Fibroblast of peridontal ligament (primary cell): Measurements from ENCODE around the gene BOC.
A peak's percentile ranks its signal among the peaks of the same experiment; 100 is the strongest.

Source experiments
- DNase-seq: peaks from one replicate; pipeline ENCODE4 v3.0.0-alpha.2; 2010; ENCODE audit errors: extremely low read depth

The BOC gene

DNA sequence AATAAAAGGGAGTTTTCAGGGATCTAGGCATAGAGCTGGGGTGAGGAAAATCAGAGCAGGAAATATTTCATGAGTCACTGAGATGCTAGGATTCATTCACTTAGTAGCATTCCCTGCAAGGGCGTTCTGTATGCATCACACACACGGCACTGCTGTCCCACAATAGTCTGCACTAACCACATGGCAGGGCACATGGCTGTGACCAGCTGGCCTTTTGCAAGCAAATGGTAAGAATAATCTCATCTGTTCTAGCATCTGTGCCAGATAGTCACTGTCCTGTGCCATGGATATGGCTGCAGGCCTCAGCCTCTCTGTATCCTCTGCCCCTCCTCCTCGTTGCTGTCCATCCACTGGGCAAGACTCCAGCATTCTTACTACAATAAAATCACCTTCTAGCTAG lies 37.8 kb downstream of the BOC start:
- peak; percentile 73 for DNase-seq

DNA sequence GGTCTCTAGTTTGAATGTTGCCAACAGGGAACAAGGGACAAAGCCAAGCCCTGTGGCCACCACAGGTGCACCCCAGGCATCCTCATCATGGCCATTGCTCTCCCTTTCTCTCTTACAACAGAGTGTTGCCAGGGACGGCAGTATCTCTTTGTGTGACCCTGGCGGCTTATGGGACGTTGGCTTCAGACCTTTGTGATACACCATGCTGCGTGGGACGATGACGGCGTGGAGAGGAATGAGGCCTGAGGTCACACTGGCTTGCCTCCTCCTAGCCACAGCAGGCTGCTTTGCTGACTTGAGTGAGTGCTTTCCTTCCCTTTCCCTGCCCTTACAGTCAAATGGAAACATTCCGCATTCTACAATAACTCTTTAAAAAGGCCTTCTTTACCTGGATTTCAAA lies 38.2 kb downstream of the BOC start:
- DNase-seq: no peak

DNA sequence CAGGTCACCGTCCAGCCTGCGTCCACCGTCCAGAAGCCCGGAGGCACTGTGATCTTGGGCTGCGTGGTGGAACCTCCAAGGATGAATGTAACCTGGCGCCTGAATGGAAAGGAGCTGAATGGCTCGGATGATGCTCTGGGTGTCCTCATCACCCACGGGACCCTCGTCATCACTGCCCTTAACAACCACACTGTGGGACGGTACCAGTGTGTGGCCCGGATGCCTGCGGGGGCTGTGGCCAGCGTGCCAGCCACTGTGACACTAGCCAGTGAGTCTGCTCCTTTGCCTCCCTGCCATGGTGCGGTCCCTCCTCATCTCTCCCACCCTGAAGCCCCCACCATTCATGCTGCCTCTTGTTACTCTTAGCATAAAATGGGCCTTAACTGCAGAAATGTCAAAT lies 39.2 kb downstream of the BOC start:
- no peak for DNase-seq

DNA sequence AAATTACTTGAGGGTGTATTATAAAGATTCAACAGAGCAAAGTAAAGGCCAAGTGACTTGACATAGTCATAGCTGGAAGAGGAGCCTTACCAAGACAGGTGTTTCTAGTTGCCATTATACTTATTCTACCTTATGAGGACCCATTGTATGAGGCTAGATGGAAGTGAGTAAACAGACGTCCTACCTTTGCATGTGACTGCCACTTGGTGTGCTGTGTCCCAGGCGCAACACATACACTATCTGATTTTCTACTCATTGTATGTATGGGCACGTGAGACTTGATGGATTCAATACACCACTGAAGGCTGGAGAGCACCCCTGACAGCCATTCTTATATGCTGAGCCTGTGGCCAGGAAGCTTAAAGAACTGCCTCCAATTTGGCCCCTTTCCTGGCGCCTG lies 40.5 kb downstream of the BOC start:
- DNase-seq: no peak

DNA sequence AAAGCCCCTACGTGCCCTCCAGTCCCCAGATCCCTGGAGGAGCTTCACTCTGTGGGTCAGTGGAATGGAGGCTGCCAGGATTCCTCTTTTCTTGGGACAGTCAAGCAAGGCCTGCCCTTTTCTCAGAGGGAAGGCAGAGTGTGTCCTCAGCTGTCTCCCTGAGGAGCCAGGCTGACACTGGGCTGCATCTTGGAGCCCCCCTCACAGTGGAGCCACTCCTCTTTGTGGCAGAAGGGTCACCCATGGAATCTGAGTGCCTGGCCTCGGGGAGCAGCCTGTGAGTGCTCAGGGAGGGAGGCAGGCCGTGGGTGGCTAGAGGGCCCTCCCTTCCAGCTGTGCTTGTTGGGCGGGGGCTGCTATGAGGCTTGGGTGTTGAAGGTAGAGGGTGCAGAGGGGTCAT lies 41.2 kb downstream of the BOC start:
- no peak for DNase-seq

DNA sequence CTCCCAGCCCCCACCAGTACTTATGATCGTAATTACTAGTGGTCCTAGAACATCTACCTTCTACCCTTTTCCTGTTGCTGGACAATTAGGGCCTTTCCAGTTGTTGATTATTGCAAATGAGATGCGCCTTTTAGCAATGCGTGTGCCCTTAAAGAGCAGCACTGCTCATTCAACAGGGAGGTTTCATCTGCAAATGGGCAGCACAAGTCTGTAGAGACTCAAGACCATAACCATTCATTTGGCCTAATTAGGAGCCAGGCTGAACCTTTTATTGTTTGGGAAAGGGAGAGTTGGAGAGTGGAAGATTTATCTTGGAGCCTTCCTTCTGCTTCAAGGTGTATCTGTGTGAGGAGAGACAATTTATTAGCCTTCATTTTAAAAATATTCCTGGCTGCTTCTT lies 42.3 kb downstream of the BOC start:
- no peak for DNase-seq

DNA sequence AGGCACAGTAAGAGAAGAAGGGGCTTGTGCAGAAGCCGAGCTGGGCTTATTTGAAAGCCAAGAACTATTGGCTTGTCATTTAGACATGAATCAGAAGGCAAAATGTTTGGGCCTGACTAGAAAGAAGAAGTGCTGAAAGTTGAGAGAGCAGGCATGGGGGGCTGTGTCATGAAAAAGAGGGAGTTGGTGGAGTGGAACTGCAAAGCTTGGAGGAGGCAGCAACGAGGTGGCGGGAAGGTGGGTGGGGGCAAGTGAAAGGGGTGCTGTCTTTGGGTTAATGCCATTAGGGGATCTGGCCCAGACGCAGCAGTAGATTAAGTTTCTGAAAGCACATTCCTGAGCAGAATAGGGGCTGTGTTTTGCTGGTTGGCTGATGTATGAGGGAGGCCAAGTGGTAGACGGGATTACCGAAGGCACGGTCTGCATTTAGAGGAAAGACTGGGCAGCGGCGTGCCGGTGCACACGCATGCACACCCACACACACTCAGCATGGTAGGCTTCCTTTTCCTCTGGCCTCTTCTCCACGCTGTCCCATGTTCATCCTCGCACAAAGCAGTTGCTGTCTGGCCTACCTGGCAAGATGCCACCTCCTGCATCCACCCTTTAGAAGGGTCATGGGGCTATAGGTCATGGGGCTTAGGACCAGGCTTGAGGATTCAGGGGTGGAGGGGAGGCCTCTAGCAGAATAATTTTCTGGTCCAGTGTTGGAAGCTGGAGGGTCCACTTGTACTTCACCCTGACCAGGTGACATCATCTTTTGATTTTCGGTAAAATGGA lies 43.0 kb downstream of the BOC start:
- DNase-seq: no peak

DNA sequence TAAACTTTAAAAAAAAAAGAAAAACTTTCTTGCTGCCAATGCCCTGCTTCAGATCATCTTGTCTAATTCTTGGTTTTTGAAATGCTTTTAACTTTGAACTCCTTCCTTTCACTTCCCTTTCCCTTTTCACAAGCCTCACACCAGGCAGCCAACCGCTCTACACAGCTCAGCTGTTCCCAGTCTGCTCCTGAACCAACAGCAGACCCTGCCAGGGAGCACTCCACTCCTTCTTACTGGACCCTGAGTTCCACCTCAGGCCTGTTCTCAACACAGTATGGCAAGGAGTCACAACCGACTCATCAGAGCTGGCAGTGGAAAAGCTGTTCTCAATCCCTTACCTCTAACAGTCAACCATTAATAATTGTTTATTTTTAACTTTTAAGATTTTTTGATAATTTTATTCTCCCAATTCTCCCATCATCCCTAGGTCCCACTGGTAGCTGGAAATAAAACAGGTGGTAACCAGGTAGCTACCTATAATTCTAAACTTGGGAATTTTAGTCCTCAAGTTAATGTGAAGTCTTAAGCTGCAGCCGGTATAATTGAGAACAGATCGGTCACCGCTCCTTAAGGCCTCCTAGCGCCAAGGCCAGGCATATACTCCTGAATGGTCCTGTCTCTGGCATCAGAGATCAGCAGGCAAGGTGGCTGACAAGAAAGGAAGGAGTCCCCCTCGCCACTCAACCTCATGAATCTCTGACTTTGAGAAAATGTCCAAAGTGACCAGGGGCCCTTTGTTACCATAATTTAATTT lies 43.9 kb downstream of the BOC start:
- no peak for DNase-seq

DNA sequence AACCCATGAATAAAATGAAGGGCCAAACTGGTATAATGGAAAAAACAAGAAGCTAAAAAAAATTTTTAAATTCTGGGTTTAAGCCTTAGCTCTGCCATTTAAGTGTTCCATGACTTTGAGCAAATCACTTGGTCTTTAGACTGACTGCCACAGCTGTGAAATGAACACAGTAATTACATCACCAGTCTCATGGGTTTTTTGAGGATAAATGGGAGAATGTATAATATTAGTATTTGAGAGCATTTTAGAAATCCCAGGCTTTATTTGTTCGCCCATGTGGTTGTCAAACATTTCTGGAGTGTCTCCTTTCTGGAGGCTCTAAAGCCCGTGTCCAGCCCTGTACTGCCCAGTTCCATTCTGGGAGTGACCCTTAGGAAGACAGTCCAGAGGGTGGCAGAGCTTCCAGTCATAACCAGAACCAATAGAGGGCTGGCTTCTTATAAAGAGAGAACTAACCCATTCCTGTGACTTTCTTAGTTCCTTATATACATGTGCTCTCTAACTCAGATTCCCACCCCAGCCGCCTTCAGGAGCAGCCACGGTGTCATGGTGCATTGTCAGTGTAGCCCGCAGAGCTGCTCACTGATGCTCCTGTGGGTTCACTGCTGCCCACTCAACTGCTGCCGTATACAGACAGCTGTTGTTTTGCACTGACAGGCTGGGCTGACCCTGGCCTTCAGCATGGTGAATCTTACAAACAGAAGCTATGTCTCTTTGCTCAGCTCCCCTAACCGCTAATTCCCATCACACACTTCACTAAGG lies 44.7 kb downstream of the BOC start:
- no peak for DNase-seq

DNA sequence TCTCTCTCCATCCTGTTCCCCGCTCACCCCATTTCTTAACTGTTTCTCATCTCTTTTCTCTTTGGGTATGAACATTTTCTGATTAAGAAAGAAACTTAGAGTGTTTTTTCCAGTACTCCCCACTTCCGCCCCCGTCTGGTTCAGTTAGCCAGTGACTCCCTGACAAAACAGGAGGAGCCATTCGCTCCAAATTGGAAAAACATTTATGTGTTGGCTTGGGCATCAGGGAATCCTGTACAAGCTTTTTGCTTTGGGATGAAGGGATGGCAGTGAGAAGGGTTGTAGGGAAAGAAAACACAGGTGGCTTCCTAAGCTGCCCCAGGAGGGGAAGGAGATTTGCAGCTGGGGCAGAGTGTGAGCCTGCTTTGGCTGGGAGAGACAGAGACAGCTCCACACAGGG lies 47.0 kb downstream of the BOC start:
- no peak for DNase-seq

DNA sequence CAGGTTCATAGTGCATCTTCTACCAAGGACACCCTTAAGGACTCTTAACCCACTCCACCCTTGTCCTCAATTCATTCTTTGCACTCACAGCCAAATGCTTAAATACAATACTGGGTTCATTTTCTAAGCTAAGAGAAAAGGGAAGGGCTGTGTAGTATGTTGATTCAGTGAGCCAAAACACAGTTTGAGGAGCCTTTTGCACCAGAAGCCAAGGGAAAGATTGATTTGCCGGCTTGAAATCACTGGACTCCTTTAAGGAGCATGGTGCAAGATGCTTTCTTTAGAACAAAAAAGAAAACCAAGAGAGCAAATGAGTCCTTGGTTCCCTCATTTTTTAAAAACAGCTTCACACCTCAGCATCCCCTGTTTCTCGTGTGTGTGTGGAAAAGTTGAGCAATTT lies 47.8 kb downstream of the BOC start:
- DNase-seq: no peak

DNA sequence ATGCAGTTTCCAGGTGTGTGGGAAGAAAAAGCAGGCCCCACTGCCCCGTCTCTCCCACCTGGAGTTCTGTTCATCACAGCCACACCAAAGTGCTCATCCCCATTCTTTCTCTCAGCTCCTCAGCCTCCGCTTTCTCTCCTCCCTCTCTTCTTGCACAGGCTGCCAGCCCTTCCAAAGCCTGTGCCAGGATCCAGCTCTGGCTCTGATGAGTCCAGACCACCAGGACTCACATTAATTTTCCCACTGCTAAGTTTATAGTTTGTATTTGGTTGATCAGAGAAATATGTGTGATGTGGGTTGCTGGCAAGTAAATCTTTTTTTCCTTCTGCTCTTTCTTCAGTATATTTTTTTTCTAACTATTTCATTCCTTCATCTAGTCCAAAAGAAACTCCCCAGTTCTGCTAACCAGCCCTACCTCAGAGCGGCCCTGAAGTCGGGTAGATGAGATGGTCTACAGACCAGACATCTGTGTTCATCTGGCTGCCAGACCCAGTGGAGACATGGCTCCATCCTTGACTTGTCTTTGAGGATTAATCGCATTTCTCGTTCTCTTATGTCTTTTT lies 49.8 kb downstream of the BOC start:
- no peak for DNase-seq

DNA sequence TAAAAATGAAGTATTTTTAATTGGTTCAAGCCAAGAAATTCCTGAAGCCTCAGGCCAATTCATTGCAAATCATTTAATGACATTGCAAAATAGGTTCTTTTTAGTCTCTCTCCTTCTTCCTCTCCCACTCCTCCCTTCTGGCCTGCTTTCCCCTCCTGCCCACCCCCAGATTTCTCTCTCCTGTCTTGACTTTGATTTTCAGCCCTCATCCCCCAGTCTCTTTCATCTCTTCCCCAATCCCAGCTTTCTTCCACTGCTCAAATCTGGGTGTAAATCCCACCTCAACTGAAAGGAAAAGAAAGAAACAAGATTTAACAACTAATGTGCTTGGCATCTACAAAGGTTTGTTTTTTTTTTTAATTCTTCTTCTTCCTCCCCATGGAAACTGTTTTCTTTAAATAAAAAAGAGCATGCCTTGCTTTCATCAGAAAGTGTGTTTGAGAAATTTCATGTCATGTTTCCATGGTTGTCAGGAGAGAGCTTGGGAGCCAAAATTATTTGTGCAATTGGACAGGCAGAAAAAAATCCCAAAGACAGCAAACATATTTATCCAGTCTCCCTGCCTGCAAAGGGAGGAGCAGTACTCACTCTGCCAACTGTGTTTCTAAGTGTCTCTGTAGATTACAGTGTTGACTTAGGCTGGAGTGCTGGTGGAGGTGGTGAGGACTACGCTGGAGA lies 50.4 kb downstream of the BOC start:
- peak; percentile 57 for DNase-seq

DNA sequence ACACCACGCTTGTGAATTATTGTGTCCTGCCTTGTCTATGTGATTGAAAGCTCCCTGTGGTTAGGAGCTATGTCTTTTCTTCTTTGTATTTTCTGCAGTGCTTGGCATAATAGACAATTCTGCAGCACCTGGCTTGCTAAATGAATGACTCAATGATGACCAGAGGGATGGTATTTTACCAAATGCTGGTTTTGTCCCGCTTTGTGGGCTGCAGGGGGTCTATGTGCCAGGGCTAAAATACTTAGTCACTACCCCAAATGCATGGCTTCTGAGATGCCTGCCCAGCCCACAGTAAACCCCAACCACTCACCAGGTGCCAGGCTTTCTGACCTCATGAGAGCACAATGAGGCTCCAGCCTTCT lies 50.9 kb downstream of the BOC start:
- DNase-seq: no peak

DNA sequence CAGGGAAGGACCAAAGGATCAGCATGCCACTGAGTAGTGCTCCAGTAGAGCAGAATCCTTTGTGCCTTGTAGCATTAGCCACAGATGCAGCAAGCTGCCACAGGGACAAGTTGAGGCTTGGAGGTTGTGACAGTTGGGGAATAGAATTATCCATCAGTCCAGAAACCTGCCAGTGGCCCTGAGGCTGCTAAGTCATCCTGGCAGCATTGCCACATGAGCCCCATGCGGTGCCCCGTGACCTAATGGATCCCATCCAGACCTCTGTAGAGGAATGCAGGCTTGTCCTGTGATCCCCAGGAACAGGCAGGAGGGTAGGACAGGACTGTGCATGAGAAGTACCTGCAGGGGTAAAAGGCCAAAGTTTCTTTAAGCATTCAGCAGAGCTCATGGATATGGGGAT lies 51.7 kb downstream of the BOC start:
- DNase-seq: no peak

DNA sequence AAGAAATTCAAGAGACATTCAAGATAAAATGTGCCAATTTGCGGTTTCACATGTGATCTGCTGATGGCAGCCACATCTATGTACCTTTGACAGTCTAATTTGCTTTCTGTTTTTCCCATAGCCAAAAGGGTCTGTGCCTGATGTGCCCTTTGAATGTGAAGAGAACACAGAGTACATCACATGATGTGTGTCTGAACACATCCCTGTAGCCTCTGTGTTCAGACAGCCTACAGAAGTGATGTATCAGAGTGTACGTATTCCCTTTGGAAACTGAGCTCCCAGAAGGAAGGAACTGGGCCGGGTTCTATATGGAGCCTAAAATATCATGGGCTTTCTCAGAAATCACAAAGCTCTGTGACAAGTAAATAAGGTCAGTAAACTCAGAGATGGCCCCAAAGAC lies 52.4 kb downstream of the BOC start:
- no peak for DNase-seq

DNA sequence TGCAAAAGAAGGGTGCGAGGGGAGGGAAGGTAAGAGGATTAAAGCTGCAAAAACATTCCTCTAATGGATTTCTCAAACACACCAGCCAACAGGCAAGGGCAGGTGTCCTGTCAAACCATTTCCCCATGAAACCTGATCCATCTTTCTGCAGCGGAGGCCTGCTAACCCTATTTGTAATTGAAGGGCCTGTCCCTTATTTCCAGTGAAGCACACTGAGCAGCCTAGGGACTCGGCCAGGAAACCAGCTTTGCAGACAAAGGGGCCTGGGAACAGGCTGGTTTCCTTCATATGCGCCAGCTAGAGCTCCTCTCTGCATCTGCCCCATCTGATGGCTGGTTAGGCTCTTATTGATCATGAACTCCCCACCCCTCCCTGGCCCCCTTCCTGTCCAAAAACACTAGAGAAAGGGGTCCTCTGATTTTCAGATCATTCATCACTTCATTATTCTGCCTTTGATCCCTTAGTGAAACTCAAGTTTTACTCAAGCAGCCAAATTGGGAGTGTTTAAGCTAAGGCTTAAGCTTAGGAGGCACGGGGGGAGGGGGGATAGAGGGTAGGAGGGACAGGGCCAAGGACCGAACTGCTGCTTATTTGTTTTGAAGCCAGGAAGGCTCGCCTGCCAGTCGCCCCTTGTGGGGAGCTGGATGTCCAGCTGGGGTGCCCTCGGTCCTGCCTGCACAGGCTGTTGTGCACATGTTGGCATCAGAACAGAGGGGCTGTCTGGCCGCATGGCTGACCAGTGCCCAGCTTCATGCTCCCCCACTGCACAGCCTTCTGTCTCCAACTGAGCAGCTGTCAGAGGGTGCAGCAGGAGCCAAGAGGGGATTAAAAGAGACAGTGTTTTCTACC lies 53.1 kb downstream of the BOC start:
- DNase-seq: no peak

DNA sequence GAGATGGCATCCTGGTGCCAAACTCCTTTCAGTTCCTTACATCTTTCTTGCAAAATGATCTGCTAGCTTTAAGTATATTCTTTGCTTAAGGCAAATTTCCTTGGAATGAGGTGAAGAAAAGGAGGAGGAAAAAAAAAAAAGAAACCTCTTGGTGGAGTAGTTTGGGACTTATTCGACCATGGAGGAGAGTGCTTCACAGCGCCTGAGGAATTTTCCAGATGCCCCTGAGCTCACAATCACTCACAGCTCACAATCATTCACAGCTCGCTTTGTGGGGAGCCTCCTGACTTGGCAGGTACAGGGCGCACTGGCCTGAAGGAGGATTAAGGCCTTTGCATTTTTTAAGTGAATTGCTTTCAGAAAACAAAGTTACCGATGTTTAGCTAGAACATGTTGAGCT lies 53.9 kb downstream of the BOC start:
- no peak for DNase-seq

DNA sequence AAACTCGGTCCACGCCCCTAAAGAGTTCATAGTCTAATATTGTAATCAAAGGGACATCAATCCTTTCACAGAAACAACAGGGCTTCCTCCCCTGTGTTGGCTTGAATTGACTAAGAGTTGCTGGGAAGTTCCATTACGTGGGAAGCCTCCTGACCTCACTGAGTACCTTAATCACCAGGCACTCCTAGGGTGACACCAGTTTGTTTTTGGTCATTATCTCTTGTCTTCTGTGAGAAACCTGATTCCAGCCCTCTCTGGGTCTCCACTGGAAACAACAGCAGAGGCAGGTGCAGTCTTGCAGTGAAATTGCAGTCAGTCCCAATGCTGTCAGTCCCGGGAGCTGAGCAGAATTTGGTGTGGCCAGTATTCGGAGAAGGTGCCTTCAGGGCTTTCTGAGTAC lies 55.4 kb downstream of the BOC start:
- DNase-seq: no peak

DNA sequence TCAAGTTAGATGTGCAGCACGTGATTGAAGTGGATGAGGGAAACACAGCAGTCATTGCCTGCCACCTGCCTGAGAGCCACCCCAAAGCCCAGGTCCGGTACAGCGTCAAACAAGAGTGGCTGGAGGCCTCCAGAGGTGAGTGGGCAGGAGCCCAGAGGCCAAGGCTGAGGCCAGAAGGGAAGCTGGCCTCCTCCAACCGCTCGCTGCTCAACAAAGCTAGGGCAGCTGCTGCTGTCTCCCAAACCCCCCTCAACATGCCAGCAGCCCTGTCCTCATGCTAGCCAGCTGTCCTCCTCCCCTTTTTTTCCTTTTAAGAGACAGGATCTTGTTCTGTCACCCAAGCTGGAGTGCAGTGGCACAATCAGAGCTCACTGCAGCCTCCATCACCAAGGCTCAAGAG lies 57.0 kb downstream of the BOC start:
- DNase-seq: no peak

DNA sequence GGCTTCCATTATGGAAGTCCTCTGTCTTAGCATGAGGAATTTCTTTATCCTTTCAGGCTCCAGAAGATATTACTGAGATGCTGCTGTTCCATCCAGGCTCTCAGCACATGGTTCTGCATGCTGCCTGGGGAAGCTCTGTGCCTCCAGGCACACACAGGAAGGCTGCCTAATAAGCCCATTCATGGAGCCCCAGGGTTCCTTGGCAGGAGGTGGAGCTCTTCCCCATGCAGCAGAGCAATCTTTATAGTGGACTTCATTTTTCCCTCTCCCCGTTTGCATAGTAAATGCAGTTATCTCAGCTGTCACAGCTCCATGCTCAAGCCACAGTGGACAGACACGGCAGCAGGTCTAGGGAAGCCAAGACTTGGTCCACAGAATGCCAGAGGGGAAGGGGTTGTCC lies 57.6 kb downstream of the BOC start:
- no peak for DNase-seq
